WTC11 (cell line): ENCODE results near the gene PTPN11. TPM values are rescaled to one million over a fixed set of nuclear protein-coding genes. Genes with fewer than 3 reads are reported as not detected.

Source experiments
- ATAC-seq: fragments of 200-7000 bp; cut with Tn5 transposase; 2 replicates; pipeline ENCODE4 v1.10.0; 2021; ENCODE audit warnings: mild to moderate bottlenecking, moderate library complexity
- CTCF ChIA-PET: fragments of 300-600 bp; sonication (Branson Sonifier 250); formaldehyde crosslinking; loops from one replicate; lab custom pipeline; 2021; ENCODE audit warnings: antibody characterized with exemption; lab: Charles Lee
- POLR2A ChIA-PET: fragments of 350-600 bp; sonication (Branson Sonifier 250); formaldehyde crosslinking; loops from one replicate; lab custom pipeline; 2021; ENCODE audit warnings: antibody characterized with exemption; lab: Charles Lee
- DNase-seq: peaks from one replicate; pipeline ENCODE4 v3.0.0; 2021; ENCODE audit warnings: low spot score
- H3K27ac Mint-ChIP-seq: 2 replicates; pipeline ENCODE4 v1.8.0; 2021; ENCODE audit warnings: mixed read lengths
- H3K27me3 Mint-ChIP-seq: 2 replicates; pipeline ENCODE4 v1.8.0; 2021; ENCODE audit warnings: low read depth, mild to moderate bottlenecking, moderate library complexity, mixed read lengths
- H3K36me3 Mint-ChIP-seq: 2 replicates; pipeline ENCODE4 v1.8.0; 2021; ENCODE audit warnings: mixed read lengths
- H3K4me1 Mint-ChIP-seq: 2 replicates; pipeline ENCODE4 v1.8.0; 2022; ENCODE audit warnings: mixed read lengths
- H3K4me3 Mint-ChIP-seq: 2 replicates; pipeline ENCODE4 v1.8.0; 2021; ENCODE audit warnings: mild to moderate bottlenecking, moderate library complexity, mixed read lengths
- H3K9me3 Mint-ChIP-seq: 2 replicates; pipeline ENCODE4 v1.8.0; 2021; ENCODE audit warnings: mixed read lengths
- CTCF ChIP-seq: fragments of 200-600 bp; IDR thresholded peaks from 2 replicates; pipeline ENCODE4 v1.8.0; 2022; ENCODE audit warnings: antibody characterized with exemption
- E2F5 ChIP-seq: sonication (generic); formaldehyde crosslinking; IDR thresholded peaks from 2 replicates; pipeline ENCODE4 v1.8.1; 2022; ENCODE audit warnings: mild to moderate bottlenecking, moderate library complexity, missing genetic modification reagents
- ERG ChIP-seq: fragments of 250-450 bp; sonication (Bioruptor Pico); IDR thresholded peaks from 2 replicates; pipeline ENCODE4 v1.8.0; 2021; ENCODE audit warnings: mild to moderate bottlenecking
- FOXP1 ChIP-seq: sonication (generic); formaldehyde crosslinking; IDR thresholded peaks from 2 replicates; pipeline ENCODE4 v1.8.0; 2022; ENCODE audit warnings: missing genetic modification reagents, mild to moderate bottlenecking, moderate library complexity, borderline replicate concordance
- FOXP4 ChIP-seq: sonication (generic); formaldehyde crosslinking; IDR thresholded peaks from 2 replicates; pipeline ENCODE4 v1.8.0; 2022; ENCODE audit warnings: mild to moderate bottlenecking, missing genetic modification reagents
- IRF1 ChIP-seq: sonication (generic); formaldehyde crosslinking; IDR thresholded peaks from 2 replicates; pipeline ENCODE4 v1.8.0; 2023; ENCODE audit warnings: missing genetic modification reagents
- NFYB ChIP-seq: sonication (generic); formaldehyde crosslinking; conservative IDR thresholded peaks from 2 replicates; pipeline ENCODE4 v1.8.0; 2022; ENCODE audit warnings: low read depth, missing genetic modification reagents
- PRDM15 ChIP-seq: sonication (generic); formaldehyde crosslinking; IDR thresholded peaks from 2 replicates; pipeline ENCODE4 v1.8.0; 2022; ENCODE audit warnings: missing genetic modification reagents
- RELA ChIP-seq: sonication (generic); formaldehyde crosslinking; IDR thresholded peaks from 2 replicates; pipeline ENCODE4 v1.8.1; 2022; ENCODE audit warnings: missing genetic modification reagents, mild to moderate bottlenecking, borderline replicate concordance
- USF2 ChIP-seq: sonication (generic); formaldehyde crosslinking; IDR thresholded peaks from 2 replicates; pipeline ENCODE4 v1.8.1; 2023; ENCODE audit warnings: mild to moderate bottlenecking, missing genetic modification reagents, moderate library complexity
- ZBTB43 ChIP-seq: sonication (generic); formaldehyde crosslinking; IDR thresholded peaks from 2 replicates; pipeline ENCODE4 v1.8.1; 2023; ENCODE audit warnings: mild to moderate bottlenecking, missing genetic modification reagents
- ZNF138 ChIP-seq: sonication (generic); formaldehyde crosslinking; conservative IDR thresholded peaks from 2 replicates; pipeline ENCODE4 v1.8.1; 2022; ENCODE audit warnings: mild to moderate bottlenecking, moderate library complexity, missing genetic modification reagents
- ZNF671 ChIP-seq: fragments of 250-450 bp; sonication (Bioruptor Pico); IDR thresholded peaks from 2 replicates; pipeline ENCODE4 v1.8.0; 2021; ENCODE audit warnings: mild to moderate bottlenecking
- total RNA-seq: library from RNA; stranded (reverse); gene quantifications from 3 replicates; pipeline ENCODE4 v1.2.3, GENCODE V29; 2021

The PTPN11 gene
- total RNA-seq, 1 experiment from 2014 or later, result 112 TPM

GRCh38 chr12:112503512-112503911, 84.8 kb downstream of the PTPN11 start:
- Mint-ChIP-seq H3K9me3 (peaks cover 19% of the 10 kb centered on the region), H3K36me3 (peaks cover 61% of the 10 kb centered on the region), H3K27me3 (no peaks in the 10 kb centered on the region), H3K4me3 (no peak overlapping the region), H3K4me1 (no peaks in the 10 kb centered on the region), H3K27ac (no peak overlapping the region)
- DNase-seq, result no peak
- no peak for ATAC-seq
- no peak for TF ChIP-seq IRF1 (CRISPR knock-in tag)
- CTCF ChIA-PET, result no interaction called here
- POLR2A ChIA-PET, result interaction anchor here (0.7 kb wide), 1 partner anchor 796 kb away, joined by 3 read pairs; no protein-coding TSS in a partner anchor

GRCh38 chr12:112506513-112507166, 87.9 kb downstream of the PTPN11 start:
- H3K36me3 Mint-ChIP-seq, result peaks cover 61% of the 10 kb centered on the region
- H3K27ac Mint-ChIP-seq, result no peak overlapping the region
- TF ChIP-seq NFYB, result no peak
- TF ChIP-seq USF2 (CRISPR knock-in tag), result no peak
- no peak for TF ChIP-seq PRDM15 (CRISPR knock-in tag)
- no peak for TF ChIP-seq ZNF671 (CRISPR knock-in tag)
- no peak for TF ChIP-seq ERG (CRISPR knock-in tag)
- no peak for TF ChIP-seq E2F5 (CRISPR knock-in tag)
- TF ChIP-seq FOXP1 (CRISPR knock-in tag), result no peak
- TF ChIP-seq ZBTB43, result no peak
- TF ChIP-seq FOXP4 (CRISPR knock-in tag), result no peak
- TF ChIP-seq CTCF, result no peak
- TF ChIP-seq ZNF138 (CRISPR knock-in tag), result no peak
- no peak for TF ChIP-seq RELA (CRISPR knock-in tag)
- TF ChIP-seq, all 79 proteins: peak for 0
- DNase-seq (no peak), ATAC-seq (no peak)
- no peak overlapping the region for H3K4me3 Mint-ChIP-seq
- H3K27me3 Mint-ChIP-seq, result no peaks in the 10 kb centered on the region
- ChIA-PET POLR2A (interaction anchor here (0.6 kb wide), 1 partner anchor 443 kb away, joined by 8 read pairs; no protein-coding TSS in a partner anchor), CTCF (interaction anchor here (1.0 to 1.3 kb wide), 3 partner anchors 11 to 110 kb away, joined by 3 to 5 read pairs (median 5); no protein-coding TSS in a partner anchor)
- H3K9me3 Mint-ChIP-seq, result peaks cover 19% of the 10 kb centered on the region
- no peaks in the 10 kb centered on the region for H3K4me1 Mint-ChIP-seq
